ENCODE data around the gene DTNA. TPM values are rescaled to one million over a fixed set of nuclear protein-coding genes. Genes with fewer than 3 reads are reported as not detected.

DTNA gene
- total RNA-seq, 1 experiment from 2014 or later = not detected

DNA sequence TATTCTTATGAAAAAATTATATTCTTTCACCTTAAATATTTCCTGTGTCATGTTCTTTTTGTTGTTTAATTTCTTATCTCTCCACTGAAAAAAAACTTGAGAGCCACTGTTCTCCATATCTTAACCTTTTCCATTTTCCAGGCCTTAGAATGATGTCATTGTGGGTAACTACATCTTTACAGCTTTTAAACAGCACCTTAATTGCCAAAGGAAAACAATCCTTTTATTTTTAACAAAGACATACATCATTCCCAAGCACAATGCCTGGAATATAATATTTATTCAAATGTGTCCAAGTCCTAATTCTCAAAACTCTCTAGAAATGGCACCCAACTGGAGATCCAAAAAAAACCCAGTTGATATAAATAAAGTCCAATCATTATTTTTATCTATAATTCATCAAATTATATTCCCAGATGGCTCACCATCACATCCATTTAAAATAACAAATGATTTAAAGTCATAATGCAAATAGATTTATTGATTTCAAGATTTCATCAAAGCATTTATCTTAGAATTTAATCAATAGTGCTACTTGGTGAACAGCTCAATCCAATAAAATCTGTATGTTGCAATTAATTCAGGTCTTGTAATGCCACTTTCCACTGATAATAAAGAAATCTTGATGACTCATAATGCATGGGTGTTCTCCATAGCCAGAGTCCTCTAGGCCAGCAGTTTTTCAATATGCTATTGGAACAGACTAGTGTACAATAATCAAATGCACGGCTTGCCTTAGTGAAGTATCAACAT lies 224.0 kb downstream of the DTNA start:
- no TSS peak for BruUV-seq (replicated peaks)
- Histone ChIP-seq H3K4me1 (replicated peaks; ENCODE audit: insufficient read depth) (peaks cover 13% of the 10 kb centered on the region), H4K20me1 (ENCODE audit: insufficient read depth) (no peaks in the 10 kb centered on the region), H3K79me2 (ENCODE audit: low read depth) (no peaks in the 10 kb centered on the region), H3K9me2 (ENCODE audit: insufficient read depth) (no peaks in the 10 kb centered on the region), H3K4me3 (no peak overlapping the region), H3K27me3 (ENCODE audit: insufficient read depth, low read depth) (no peaks in the 10 kb centered on the region), H2AFZ (no peak overlapping the region), H3K36me3 (ENCODE audit: low read depth) (no peaks in the 10 kb centered on the region), H3K27ac (no peak overlapping the region), H3F3A (ENCODE audit: insufficient read depth, low read depth) (no peaks in the 10 kb centered on the region), H3K4me2 (no peak overlapping the region), H3K9me3 (ENCODE audit: insufficient read depth, low read depth) (no peaks in the 10 kb centered on the region)
- TF ChIP-seq, protein P1, sequence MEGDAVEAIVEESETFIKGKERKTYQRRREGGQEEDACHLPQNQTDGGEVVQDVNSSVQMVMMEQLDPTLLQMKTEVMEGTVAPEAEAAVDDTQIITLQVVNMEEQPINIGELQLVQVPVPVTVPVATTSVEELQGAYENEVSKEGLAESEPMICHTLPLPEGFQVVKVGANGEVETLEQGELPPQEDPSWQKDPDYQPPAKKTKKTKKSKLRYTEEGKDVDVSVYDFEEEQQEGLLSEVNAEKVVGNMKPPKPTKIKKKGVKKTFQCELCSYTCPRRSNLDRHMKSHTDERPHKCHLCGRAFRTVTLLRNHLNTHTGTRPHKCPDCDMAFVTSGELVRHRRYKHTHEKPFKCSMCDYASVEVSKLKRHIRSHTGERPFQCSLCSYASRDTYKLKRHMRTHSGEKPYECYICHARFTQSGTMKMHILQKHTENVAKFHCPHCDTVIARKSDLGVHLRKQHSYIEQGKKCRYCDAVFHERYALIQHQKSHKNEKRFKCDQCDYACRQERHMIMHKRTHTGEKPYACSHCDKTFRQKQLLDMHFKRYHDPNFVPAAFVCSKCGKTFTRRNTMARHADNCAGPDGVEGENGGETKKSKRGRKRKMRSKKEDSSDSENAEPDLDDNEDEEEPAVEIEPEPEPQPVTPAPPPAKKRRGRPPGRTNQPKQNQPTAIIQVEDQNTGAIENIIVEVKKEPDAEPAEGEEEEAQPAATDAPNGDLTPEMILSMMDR (conservative IDR thresholded peaks at IDR 0.05) = no peak
- no peak for TF ChIP-seq EZH2 (IDR thresholded peaks at IDR 0.05; ENCODE audit: low read depth)
- peak in 1 of 2 experiments; percentile 49 for DNase-seq
- intact Hi-C loops (cut with micrococcal nuclease; ENCODE audit: unreplicated experiment) = no loop called here
- POLR2A ChIA-PET (ENCODE audit: unreplicated experiment) = no interaction called here
- CTCF ChIA-PET = no interaction called here

DNA sequence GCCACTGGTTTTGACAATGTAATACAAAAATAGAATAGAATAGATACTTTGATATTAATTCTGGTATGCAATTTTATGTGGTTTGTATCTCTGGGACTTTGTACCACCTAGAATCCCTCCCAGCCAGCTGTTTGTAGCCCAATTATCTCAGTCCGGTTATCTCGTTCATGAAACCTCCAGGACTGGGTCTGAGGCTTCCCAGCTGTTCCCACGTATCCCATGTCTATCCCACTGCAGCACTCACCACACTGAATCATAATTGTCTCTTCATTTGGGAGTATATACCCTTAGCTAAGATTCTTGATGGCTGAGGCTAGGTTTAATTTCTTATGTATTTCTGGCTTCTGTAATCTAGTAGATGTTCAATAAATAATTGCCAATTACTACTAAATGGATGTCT lies 226.7 kb downstream of the DTNA start:
- intact Hi-C loops (cut with micrococcal nuclease; ENCODE audit: unreplicated experiment) = no loop called here
- BruUV-seq (replicated peaks) = no TSS peak
- Histone ChIP-seq H3F3A (ENCODE audit: insufficient read depth, low read depth) (no peaks in the 10 kb centered on the region), H3K9me2 (ENCODE audit: insufficient read depth) (no peaks in the 10 kb centered on the region), H3K36me3 (ENCODE audit: low read depth) (no peaks in the 10 kb centered on the region), H3K27ac (no peak overlapping the region), H3K27me3 (ENCODE audit: insufficient read depth, low read depth) (no peaks in the 10 kb centered on the region), H3K9me3 (ENCODE audit: insufficient read depth, low read depth) (no peaks in the 10 kb centered on the region), H3K4me3 (no peak overlapping the region), H3K4me1 (replicated peaks; ENCODE audit: insufficient read depth) (no peaks in the 10 kb centered on the region), H4K20me1 (ENCODE audit: insufficient read depth) (no peaks in the 10 kb centered on the region), H2AFZ (no peak overlapping the region), H3K79me2 (ENCODE audit: low read depth) (no peaks in the 10 kb centered on the region), H3K4me2 (no peak overlapping the region)
- TF ChIP-seq, protein P1 (conservative IDR thresholded peaks at IDR 0.05) = no peak
- no peak for TF ChIP-seq EZH2 (IDR thresholded peaks at IDR 0.05; ENCODE audit: low read depth)
- no peak for DNase-seq
- POLR2A ChIA-PET (ENCODE audit: unreplicated experiment) = no interaction called here
- CTCF ChIA-PET = no interaction called here

DNA sequence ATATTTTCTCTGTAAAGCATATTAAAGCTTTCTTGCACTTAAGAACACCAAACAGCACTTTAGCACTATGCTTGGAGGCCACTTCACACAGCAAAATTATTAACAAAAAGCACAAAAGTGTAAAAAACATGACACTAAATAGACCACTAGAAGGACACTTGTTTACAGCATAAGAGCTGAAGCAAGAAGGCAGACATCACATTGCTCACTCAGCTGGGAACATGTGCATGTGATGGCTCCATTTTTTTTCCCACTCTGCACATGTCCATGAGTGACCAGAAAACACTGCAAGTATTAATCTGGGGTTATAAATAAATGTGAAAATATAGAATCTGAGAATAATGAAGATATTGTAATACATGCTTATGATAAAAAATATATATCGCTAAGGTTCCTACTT lies 228.0 kb downstream of the DTNA start:
- CTCF ChIA-PET = no interaction called here
- Histone ChIP-seq H3K27me3 (ENCODE audit: insufficient read depth, low read depth) (no peaks in the 10 kb centered on the region), H3F3A (ENCODE audit: insufficient read depth, low read depth) (no peaks in the 10 kb centered on the region), H3K4me2 (no peak overlapping the region), H4K20me1 (ENCODE audit: insufficient read depth) (no peaks in the 10 kb centered on the region), H2AFZ (no peak overlapping the region), H3K9me2 (ENCODE audit: insufficient read depth) (no peaks in the 10 kb centered on the region), H3K9me3 (ENCODE audit: insufficient read depth, low read depth) (no peaks in the 10 kb centered on the region), H3K79me2 (ENCODE audit: low read depth) (no peaks in the 10 kb centered on the region), H3K4me1 (replicated peaks; ENCODE audit: insufficient read depth) (no peaks in the 10 kb centered on the region), H3K27ac (no peak overlapping the region), H3K4me3 (no peak overlapping the region), H3K36me3 (ENCODE audit: low read depth) (no peaks in the 10 kb centered on the region)
- no TSS peak for BruUV-seq (replicated peaks)
- TF ChIP-seq, protein P1 (conservative IDR thresholded peaks at IDR 0.05) = no peak
- TF ChIP-seq EZH2 (IDR thresholded peaks at IDR 0.05; ENCODE audit: low read depth) = no peak
- POLR2A ChIA-PET (ENCODE audit: unreplicated experiment) = no interaction called here
- intact Hi-C loops (cut with micrococcal nuclease; ENCODE audit: unreplicated experiment) = no loop called here
- DNase-seq = no peak
